Stimulated activated CD8-positive, alpha-beta memory T cell treated with anti-CD3 and anti-CD28 coated beads, Interleukin-4, amount 100 ng/mL, for 1 hour (primary cell): ENCODE results near the gene DCUN1D3.

Source experiments
- DNase-seq, 2 donors: peaks; one replicate each; pipeline ENCODE4 v3.0.0-alpha.2; 2020; ENCODE audit warnings: low read depth in 2 of 2, low spot score in 1 of 2

DCUN1D3 gene

DNA sequence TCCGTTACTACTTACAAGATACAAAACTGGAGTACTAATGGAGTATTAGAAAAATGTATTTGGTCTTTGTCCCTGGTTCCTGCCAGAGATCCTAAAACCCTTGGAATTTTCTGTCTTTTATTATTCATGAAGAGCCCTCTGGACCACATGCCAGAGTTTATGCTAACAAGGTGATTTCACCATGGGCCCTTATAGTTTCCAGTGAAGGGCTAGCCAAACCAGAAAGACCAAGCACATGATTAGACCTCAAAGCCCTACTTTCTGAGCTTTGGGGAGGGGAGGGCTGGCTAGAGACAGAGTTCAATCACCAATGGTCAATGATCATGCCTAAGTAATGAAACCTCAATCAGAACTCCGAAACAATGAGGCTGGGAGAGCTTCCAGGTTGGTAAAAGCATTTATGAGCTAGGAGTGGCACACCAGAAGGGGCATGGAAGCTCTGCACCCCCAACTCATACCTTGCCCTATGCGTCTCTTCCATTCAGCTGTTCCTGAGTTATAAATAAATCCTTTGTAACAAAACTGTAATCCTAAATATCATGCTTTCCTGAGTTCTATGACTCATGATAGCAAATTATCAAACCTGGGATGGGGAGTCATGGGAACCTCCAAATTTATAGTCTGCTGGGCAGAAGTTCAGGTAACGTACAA lies 10.4 kb downstream of the DCUN1D3 start:
- DNase-seq = no peak

DNA sequence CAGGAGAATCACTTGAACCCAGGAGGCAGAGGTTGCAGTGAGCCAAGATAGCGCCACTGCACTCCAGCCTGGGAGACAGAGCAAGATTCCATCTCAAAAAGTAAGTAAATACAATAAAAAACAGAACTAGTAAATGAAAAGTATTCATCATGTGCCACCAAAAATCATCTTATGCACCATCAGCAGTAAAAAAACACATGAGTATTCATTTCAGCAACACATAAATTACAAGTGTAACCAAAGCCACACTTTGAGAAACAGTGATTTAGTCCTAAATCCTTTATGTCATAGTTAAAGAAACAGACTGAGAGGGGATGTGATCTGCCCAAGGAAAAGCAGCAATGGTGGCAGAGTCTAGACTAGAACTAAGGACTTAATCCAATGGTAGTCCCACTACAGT lies 13.0 kb downstream of the DCUN1D3 start:
- DNase-seq = no peak

DNA sequence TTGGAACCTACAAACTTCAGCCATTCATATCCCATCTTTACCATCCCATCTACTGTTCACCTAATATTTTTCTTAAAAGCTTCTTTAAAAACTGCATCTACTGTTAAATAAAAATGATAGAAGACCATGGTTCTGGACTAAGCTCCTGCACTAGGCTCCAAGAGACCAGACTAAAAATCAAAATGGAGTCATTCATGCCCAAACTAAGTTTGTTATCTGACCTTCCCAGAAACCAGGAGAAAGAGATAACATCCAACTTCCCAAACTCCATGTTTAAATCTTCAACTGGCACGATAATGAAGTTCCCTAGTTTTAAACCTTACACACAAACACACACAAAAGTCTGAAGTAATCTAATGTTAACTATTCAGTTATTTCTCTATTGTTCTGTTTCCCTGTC lies 13.8 kb downstream of the DCUN1D3 start:
- DNase-seq = no peak

DNA sequence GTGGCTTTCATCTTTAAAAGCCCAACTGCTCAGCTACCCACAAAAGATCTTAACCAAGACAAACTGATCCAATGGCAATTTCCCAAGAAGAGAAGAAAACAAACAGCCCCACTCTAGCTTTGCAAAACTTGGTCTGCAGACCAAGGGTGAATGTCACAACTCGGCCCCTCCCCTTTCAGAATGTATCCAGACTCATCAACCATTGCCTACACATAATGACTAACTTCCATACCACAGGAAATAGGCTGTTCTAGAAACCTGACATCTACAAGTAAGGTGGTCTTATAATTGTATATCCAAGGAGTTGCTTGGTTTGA lies 16.0 kb downstream of the DCUN1D3 start:
- DNase-seq = no peak

DNA sequence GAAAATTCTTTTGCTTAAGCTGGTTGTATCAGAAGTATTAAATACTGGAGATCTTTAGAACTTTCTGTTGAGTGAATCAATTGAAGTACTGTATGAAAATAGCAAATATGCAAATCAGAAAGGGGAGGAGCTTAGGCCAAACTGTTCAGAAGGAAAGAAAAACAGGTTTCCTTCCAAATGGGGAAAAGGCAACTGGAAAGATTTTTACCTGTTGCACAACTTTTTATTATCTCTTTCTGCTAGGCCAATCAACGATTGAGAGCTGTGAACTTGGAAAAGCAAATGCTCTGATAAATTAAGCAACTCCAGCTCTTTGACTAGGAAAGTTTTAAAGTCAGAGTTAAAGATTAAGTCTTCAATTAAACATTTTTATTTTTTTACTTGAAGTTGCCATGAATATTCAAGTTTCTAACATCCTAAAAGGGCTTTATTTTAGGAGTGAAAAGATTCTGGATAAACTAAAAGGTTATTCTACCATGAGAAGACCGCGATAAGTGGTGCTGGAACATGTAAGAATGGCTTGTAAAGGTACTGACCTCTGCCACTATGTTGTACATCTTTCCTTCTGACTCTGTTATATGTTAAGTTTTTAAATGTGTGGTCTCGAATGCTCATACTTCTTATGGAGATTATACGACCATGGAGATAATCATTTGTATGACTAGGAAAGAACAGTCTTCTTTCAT lies 16.5 kb downstream of the DCUN1D3 start:
- DNase-seq = no peak

DNA sequence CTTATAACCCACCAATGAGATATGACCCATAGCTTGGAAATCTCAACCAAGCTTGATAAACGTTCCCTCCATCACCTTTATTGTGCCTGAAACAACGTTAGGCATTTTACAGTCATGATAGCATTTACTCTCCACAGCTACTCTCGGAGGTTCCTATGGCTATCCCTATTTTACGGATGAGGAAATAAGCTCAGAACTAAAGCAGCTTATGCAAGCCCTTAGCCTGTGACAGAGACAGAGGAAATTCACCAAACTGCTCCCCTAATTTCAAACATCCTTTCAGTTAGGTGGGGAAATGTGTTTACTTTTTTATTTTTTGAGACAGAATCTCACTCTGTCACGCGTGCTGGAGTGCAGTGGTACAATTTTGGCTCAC lies 18.7 kb downstream of the DCUN1D3 start:
- DNase-seq = no peak

DNA sequence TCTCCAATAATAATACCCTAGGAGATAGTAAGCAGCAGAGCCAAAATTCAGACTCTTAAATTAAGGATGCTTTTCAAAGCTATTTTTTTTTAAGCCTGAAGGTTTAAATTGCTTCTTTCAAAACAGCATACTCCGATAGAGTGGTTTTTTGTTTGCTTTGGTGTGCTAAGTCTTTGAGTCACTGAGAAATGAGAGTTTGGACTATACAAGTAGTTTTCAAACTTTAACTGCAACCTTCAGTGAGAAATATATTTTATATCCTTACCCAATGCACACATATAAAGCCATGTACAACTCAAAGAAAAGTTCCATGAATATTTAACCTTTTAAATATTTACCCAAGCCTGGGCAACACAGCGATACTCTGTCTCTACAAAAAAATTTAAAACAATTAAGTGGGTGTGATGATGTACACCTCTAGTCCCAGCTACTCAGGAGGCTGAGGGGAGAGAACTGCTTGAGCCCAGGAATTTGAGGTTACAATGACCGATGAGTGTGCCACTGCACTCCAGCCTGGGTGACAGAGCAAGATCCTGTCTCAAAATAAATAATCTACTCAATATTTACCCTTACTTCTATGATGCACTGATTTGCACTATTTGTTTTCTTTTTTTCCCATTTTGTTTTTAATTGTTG lies 19.2 kb downstream of the DCUN1D3 start:
- no peak for DNase-seq

DNA sequence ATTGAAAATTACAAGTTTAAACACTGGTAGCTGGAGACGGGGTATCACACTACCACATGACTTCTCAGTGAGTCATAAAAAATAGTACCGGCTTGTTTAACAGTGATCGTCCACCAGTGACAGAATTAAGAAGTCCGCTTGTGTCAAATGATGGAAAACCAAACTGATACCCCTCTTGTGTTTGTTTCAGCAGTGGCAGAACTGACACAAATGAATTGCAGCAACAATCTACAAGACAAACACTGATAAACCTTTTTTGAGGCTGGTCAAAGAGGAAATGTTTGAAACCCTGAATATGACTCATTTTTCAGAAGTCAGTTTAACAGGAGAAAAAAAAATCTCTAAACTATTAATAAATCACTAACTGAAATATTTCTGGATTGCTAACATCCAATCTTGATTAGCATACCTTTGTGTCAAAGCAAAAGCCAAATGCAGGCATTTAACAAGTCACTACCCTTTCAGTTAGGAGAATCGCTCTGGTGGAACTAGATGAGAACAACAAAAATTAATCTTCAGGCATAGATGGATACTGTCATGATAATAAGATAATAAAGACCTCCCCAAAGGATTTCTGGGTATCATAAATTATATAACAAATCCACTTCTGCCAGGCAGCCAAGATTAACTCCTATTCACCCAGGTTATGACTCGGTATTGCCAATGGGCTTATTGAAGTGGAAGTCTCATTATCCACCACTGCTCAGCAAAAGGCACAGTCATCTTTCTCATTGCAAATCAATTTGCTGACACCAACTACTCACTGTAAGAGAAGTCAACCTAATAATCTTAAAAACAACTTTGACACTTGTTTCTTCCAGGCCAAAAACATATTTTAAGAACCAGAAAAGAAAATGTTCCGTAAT lies 20.8 kb downstream of the DCUN1D3 start:
- DNase-seq = no peak

DNA sequence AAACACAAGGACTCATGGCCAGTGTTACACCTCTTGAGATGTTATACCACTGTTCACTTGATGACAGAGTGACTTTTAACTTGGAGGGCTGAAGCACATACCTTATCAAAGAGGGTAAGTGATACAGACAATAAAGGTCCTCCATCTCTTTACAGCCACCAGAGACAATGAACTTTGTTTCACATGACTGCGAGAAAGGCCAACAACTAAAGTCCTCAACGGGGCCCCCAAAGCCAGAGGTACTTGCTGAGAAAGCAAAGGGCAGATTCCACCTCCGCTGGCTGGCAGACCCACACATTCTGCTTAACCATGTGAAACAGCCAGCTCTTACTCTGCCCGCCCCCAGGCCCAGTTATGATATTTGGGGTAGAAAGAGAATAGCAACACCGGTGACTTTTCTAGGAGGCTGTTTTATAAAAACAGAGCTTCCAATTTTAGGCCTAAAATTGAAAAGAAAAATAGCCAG lies 21.4 kb downstream of the DCUN1D3 start:
- DNase-seq = no peak

DNA sequence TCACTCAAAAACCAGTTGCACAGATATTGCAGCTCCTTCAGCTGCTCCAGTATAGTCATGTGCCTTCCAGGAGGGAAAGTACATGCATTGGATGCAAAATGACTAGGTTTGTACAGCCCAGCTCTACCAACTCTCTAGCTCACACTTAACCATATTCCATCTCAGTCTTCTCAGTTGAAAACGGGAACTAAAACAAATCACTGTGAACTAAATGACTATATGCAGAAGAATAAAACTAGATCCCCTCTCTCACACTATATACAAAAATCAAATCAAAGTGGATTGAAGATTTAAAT lies 24.9 kb downstream of the DCUN1D3 start:
- DNase-seq = no peak

DNA sequence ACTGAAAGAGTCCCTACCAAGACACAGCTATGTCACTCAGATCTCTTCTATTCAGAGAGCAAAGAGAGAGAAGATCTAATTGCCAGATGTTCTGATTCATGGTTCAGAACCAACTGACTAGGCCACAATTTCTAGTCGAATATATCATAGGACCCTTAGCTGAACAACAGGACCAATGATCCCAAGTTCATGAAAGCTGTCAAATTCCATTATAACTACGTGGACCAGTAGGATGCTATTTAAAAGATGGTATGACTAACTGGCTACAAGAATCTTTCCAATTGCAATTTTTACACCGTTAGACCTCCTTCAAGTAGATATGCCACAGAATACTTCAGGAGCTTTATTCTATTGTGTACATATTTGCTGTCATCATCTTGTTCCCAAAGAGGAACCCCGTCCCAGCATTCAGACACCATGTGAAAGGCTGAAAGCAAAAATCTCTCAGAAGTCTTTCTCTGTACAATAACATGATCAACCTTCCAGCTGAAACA lies 26.0 kb downstream of the DCUN1D3 start:
- no peak for DNase-seq

DNA sequence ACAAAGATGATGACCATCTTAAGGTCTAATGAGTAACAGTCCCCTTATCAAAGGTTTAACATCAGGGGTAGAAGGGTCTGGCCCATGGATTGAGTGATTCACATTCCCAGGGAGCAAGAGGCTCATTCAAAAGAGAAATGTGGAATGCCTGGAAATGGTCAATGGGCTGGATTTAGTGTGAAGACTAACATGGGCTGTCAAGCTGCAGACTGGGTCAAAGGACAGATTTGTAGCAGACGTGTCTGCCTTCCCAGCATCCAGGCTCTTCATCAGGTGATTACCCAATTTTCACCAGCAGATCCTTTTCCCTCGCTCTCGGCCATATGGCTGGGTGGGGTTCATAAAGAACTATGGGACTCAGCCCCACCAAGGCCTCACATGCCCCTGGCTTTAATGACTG lies 26.8 kb downstream of the DCUN1D3 start:
- no peak for DNase-seq

DNA sequence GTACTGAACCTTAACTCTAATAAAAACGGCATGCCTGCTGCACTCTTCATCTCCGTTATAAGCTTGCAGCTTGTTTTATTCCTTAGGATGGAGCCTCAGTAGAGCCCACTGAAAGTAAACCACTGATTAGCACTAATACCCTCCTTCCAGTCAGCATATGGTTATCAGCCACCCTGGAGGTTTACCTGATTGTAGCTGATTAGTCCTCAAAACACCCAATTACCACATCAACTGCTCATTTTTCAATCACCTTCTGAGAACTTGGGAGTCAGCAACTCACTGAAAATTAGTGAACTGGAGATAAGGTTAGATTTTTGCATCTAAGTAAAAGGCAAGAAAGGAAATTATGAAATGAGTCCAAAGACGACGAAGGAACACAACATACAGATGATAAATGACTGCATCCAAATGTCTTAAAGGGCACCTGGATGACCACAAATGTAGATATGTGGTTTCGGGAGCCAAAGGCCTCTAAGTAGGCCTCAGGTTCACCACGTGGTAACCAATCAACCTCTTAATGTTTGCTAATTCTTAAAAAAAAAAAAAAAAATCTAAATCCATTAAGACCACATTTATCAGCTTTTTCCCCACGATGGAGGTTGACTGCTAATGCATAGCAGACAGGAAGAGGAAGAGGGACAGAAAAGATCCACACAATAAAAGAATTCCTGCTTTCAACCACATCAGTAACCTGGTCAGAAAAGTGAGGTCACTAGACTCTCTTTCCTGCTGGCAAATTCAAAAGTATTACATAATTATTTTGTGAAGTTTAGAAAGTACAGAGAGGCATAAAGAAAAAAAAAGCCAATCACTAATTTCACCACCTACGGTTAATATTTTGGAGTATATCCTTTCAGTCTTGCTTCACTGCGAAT lies 28.0 kb downstream of the DCUN1D3 start:
- no peak for DNase-seq

DNA sequence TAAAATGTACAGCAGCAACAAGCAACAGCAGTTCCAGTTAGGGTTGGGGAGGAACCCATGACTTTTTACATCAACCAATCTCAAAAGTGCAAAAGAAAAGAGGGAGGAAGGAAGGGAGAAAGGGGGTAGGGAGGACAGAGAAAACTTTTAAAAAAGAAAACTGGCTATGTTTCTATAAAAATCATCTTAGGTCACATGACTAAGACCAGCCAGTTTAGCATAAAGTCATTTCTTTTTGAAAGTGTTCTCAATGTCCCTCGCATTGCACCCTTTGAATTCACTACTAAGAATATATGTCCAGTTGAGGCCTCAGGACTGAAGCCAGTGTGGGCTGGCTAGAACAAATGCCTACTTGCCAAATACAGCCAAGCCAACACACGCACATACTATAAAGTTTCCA lies 28.9 kb downstream of the DCUN1D3 start:
- DNase-seq = no peak

DNA sequence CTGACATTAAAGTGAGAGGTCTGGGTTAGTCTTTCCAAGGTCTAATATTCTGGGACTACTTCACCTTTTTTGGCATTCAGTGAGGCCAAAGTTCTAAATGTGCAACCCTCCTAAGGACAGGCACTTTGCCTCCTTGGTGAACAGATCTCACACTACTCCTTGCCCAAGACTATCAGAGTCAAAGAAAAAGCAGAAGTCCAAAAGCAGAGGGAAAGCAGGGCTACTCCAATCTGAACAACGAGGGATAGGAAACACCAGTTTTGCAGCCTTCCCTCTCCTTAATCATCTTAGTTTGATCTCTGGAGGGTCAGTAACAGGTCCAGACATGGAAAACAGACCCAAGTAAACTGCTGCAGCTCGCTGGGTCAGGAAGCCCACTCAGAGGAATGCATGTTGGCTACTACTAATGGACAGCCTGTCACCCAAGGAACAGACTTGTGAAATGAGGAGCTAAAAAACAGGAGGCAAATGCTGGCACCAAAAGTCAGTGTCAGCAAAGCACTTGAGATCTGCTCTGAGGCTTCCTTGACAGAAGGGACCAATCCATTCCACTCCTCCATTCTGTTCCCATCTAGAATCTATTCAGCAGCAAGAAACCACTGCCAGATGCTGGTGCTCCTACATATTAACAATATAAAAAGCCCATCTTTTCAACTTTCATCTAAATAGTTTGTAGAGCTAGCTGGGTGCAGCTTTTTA lies 29.9 kb downstream of the DCUN1D3 start:
- DNase-seq = no peak

DNA sequence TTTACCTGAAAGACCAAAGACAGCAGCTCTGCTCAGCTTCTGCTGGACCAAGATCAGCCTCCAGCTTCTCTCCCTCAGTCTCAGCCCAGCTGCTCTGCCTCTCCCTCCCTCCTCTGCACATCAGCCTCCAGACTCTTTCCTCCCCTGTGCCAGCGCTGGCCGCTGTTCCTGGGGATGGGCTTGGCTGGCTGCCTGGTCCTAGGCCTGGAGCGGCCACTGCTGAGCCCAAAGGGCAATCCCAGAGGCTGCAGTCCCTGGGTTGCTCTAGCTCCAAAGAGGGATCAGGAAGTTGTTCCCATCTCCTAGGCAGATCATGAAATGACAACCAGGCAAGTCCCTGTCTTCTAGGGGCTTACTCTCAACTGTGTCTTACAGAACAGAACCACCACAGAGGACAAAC lies 31.3 kb downstream of the DCUN1D3 start:
- DNase-seq = no peak

DNA sequence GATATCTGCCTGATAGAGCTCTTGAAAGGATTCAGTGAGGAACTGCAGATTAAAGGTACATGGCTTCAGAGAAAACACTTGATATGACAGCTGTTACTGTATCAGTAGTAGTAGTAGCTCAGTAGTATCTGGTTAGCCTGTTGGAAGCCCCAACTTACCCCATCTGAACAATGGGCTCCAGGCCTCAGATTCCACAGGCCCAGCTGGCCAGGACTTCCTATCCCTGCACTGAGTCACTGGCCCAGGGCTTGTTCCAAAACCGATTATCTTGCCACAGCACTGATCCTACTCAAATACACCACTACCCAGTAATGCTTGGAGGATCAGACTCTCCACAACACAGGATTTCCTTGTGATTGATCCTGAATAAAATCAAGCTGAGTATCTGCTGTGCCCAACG lies 32.6 kb downstream of the DCUN1D3 start:
- DNase-seq = no peak

DNA sequence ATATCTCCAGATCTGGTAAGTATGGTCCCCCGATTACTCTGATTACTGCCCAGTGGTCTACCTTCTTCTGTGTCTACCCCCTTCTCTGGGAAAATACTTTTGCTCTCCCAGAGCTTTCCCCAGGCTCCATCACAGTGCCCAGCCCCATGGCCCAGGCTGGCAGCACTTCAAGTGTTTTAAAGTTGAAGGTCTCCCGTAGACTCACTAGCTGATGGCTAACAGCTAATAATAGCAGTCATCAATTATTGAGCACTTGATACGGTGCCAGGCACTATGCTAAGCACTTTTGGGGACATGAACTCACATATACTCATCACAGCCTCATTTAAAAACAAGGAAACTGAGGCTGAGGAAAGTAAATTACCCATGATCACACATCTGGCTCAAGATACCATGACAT lies 33.4 kb downstream of the DCUN1D3 start:
- DNase-seq = no peak

DNA sequence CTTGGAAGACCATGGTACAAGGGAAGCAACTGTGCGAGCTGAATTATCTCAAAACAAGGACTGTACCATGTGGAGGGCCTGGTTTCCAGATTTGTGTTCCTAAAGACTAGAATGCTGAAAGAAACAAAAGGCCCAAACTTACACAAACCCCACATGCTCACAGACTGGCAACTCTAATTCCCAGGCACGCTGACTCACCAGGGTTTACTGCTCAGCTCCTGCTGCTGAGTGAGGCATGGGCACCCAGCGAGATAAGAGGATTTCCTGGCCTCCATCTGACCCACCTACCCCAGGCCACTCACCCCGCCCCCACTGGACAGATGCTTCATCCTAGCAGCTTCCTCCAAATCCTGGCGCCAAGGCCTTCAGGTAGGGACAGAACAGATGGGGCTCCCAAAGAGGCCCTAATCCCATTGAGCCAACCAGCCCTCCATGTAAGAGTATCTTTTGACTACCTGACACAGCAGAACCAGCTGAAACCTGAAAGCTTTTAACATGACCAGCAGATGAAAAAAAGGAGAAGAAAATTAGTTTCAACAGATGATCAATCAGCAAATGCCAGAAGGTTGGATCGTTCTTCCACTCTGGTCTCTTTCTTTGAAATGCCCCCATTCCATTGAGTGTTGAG lies 33.9 kb downstream of the DCUN1D3 start:
- no peak for DNase-seq
